Adrenal gland (tissue), 5 donors: Measurements from ENCODE around the gene C6orf120.

Experiments
- CTCF ChIP-seq, 6 experiments: fragments of 450-650 bp in 4 of 6; fragments of 200-600 bp in 2 of 6; sonication (generic) in 1 of 6; IDR thresholded peaks; 1 replicate in 5 of 6; 2 replicates in 1 of 6; pipeline versions ENCODE4 v1.5.1 to v1.8.0; 2016 to 2021; ENCODE audit warnings: antibody characterized with exemption in 6 of 6, mild to moderate bottlenecking in 2 of 6, moderate library complexity in 1 of 6
- POLR2A ChIP-seq, 2 donors: fragments of 450-650 bp; IDR thresholded peaks; one replicate each; pipeline ENCODE4 v1.6.1; 2017; ENCODE audit warnings: antibody characterized with exemption in 2 of 2, mild to moderate bottlenecking in 2 of 2, moderate library complexity in 1 of 2
- donor health status: DM: no; HTN: no; CAD: no.

GRCh38 chr6:169714178-169714577 is 12.3 kb downstream of the C6orf120 start:
- TF ChIP-seq CTCF (IDR thresholded peaks at IDR 0.05) (no peak), POLR2A (IDR thresholded peaks at IDR 0.05) (no peak)
